Measurements from ENCODE around the gene FEZF2. TPM values are rescaled to one million over a fixed set of nuclear protein-coding genes. Genes with fewer than 3 reads are reported as not detected.

The FEZF2 gene
- total and polyA plus RNA-seq, 2 of the 8 experiments (the other 6 are each of a cell fraction or from before 2014, with no cell fraction given), result 0.06 TPM; not detected in 1

DNA sequence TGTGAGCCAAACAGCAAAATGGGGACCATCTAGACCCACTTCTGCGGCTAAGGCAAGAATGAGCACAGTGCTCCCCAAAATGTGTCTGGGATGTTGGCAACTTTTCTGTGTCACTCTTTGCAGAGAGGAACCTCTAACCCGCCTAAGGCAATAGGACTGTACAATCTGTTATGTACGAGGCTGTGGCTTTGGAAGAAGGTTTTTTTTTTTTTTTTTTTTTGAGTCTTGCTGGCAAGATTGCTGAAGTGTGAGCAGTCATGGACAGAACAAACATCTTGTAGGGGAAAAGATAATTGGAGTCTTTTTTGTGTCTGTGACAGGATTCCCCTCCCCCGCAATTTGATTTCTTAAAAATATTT is 7.2 kb downstream of the FEZF2 start:
- H3K4ac ChIP-seq (replicated peaks; ENCODE audit: insufficient read length, low read depth, low read length), result no peak overlapping the region
- peaks cover 2 to 7% of the 10 kb centered on the region in 2 experiments for H4K20me1 ChIP-seq (replicated peaks in 1 of 2; ENCODE audit: control insufficient read depth in 1 of 2, insufficient read depth in 2 of 2, low read length in 2 of 2)
- ChIA-PET POLR2A (ENCODE audit: partially characterized antibody) (interaction anchor here (1.2 to 1.9 kb wide), 2 partner anchors 9 to 12 kb away, joined by 6 to 10 read pairs; no protein-coding TSS in a partner anchor), CTCF (ENCODE audit: partially characterized antibody) (interaction anchor here (0.9 to 2.2 kb wide), 4 partner anchors 11 to 188 kb away, joined by 3 to 5 read pairs (median 4); no protein-coding TSS in a partner anchor)
- H2BK120ac ChIP-seq (replicated peaks; ENCODE audit: low read depth, low read length), result no peak overlapping the region
- H3K36me3 ChIP-seq (ENCODE audit: control insufficient read depth in 2 of 4, insufficient read depth in 4 of 4, low read length in 3 of 4), result no peaks in the 10 kb centered on the region
- H3K14ac ChIP-seq (ENCODE audit: insufficient read length), result no peak overlapping the region
- H3K23me2 ChIP-seq (ENCODE audit: low read depth, low read length), result peaks cover 4% of the 10 kb centered on the region; the same call in 1 of the 2 replicates
- no peaks in the 10 kb centered on the region for H3K79me1 ChIP-seq (ENCODE audit: low read depth, low read length)
- H3K56ac ChIP-seq (replicated peaks; ENCODE audit: insufficient read length, low read depth, low read length), result no peak overlapping the region
- H3K4me2 ChIP-seq (ENCODE audit: insufficient read depth in 1 of 2, low read depth in 2 of 2, low read length in 2 of 2), result peak overlapping the region; percentile 67 to 90
- H2BK12ac ChIP-seq (ENCODE audit: low read depth, low read length), result no peak overlapping the region
- H4K8ac ChIP-seq (ENCODE audit: extremely low read depth, insufficient read depth, low read length), result no peak overlapping the region
- no peak overlapping the region for H3K27ac ChIP-seq (ENCODE audit: low read depth, low read length)
- no peak overlapping the region for H2AK5ac ChIP-seq (ENCODE audit: low read depth, low read length)
- H2BK20ac ChIP-seq (ENCODE audit: low read length), result no peak overlapping the region
- H2BK15ac ChIP-seq (ENCODE audit: low read length), result no peak overlapping the region
- H3K9ac ChIP-seq (replicated peaks in 1 of 4; ENCODE audit: extremely low read depth in 1 of 4, low read depth in 3 of 4, low read length in 3 of 4), result no peak overlapping the region
- no peaks in the 10 kb centered on the region for H3K79me2 ChIP-seq (ENCODE audit: control insufficient read depth in 1 of 2, insufficient read depth in 2 of 2, low read length in 2 of 2)
- peak overlapping the region in 3 of 4 experiments; percentile 7 to 47 (median 29); a peak in 4 of 8 replicates for H3K4me3 ChIP-seq (ENCODE audit: extremely low read depth in 1 of 4, insufficient read depth in 2 of 4, low read depth in 3 of 4, low read length in 4 of 4)
- no peak overlapping the region; the same call in 1 of the 2 replicates for H3K18ac ChIP-seq (ENCODE audit: extremely low read depth, low read length)
- DNase-seq (ENCODE audit: low read depth in 1 of 2, low spot score in 2 of 2), result no peak
- 13% methylated on average over 4 of the region's 4 CpGs; no CpG with 5 or more reads in 1 of the 2 experiments for WGBS, 2 experiments (ENCODE audit: extremely low coverage in 1 of 2, insufficient coverage in 1 of 2, insufficient read length in 1 of 2, insufficient replicate concordance in 2 of 2, low coverage in 1 of 2, low lambda C conversion rate in 2 of 2, missing lambda C conversion rate in 1 of 2)
- peaks cover 18 to 37% (median 23%) of the 10 kb centered on the region in 4 experiments for H3K4me1 ChIP-seq (replicated peaks in 1 of 4; ENCODE audit: control insufficient read depth in 3 of 4, insufficient read depth in 4 of 4, low read length in 3 of 4)
- no peak for FAIRE-seq
- TF ChIP-seq RNF2 (IDR thresholded peaks at IDR 0.05; ENCODE audit: borderline replicate concordance, low read depth, low read length, missing control alignments, poor library complexity, severe bottlenecking), result peak; percentile 58
- TF ChIP-seq CBX8 (IDR thresholded peaks at IDR 0.05; ENCODE audit: borderline replicate concordance, low read depth, low read length), result 0 out of 2 replicates have a peak, but pooled peaks have one; percentile 8
- no peak for TF ChIP-seq HDAC6 (IDR thresholded peaks at IDR 0.05; ENCODE audit: low read depth, low read length)
- no peak overlapping the region for H4K5ac ChIP-seq (ENCODE audit: insufficient read length, low read depth, low read length)
- no peak overlapping the region for H3K23ac ChIP-seq (ENCODE audit: insufficient read length)
- no peaks in the 10 kb centered on the region for H3K9me3 ChIP-seq (ENCODE audit: insufficient read depth in 2 of 2, low read depth in 1 of 2, low read length in 1 of 2)
- H4K91ac ChIP-seq (replicated peaks; ENCODE audit: insufficient read length, low read length), result no peak overlapping the region
- no peak overlapping the region for H2AFZ ChIP-seq (ENCODE audit: low read length)
- H3K27me3 ChIP-seq (replicated peaks in 1 of 4; ENCODE audit: control insufficient read depth in 3 of 4, extremely low read depth in 1 of 4, insufficient read depth in 3 of 4, low read length in 3 of 4), result peaks cover 56 to 76% (median 73%) of the 10 kb centered on the region in 4 experiments
- H2BK5ac ChIP-seq (ENCODE audit: low read depth, low read length), result no peak overlapping the region
